GM12873 (cell line): Measurements from ENCODE around the gene LNX1.

ENCODE experiments used
- TF ChIP-seq, protein P1 (sequence below): IDR thresholded peaks from 2 replicates; pipeline ENCODE4 v1.5.1; 2012; ENCODE audit warnings: low read depth, mild to moderate bottlenecking, moderate library complexity, low read length, control low read depth; ENCODE audit not compliant: insufficient read depth; ENCODE audit errors: missing control alignments

Gene LNX1

GRCh38 chr4:53501561-53501960, 89.7 kb downstream of the LNX1 start:
- TF ChIP-seq, protein P1, sequence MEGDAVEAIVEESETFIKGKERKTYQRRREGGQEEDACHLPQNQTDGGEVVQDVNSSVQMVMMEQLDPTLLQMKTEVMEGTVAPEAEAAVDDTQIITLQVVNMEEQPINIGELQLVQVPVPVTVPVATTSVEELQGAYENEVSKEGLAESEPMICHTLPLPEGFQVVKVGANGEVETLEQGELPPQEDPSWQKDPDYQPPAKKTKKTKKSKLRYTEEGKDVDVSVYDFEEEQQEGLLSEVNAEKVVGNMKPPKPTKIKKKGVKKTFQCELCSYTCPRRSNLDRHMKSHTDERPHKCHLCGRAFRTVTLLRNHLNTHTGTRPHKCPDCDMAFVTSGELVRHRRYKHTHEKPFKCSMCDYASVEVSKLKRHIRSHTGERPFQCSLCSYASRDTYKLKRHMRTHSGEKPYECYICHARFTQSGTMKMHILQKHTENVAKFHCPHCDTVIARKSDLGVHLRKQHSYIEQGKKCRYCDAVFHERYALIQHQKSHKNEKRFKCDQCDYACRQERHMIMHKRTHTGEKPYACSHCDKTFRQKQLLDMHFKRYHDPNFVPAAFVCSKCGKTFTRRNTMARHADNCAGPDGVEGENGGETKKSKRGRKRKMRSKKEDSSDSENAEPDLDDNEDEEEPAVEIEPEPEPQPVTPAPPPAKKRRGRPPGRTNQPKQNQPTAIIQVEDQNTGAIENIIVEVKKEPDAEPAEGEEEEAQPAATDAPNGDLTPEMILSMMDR = no peak

- TF ChIP-seq, protein P1 = no peak
Measured at GRCh38 chr4:53500546-53500945, 90.7 kb downstream of the LNX1 start.

DNA sequence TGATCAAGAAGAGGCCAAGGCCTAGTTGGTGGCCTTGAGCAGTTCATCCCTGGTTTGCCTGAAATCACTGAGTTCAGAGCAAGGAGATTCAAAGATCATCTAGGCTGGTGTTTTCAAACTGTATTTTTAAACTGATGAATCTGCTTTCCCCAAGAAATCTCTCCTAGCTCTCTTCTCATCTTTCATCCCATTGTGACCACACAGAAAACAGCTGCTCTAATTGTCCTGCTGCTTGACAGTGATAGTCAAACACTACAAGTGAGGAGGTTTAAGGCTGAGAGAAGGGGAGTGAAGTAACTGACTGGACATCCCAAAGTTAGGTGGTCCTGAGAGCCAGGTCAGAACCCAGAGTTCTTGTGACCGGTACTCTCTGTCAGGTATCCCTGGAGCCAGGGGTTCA, 91.5 kb downstream of the LNX1 start:
- TF ChIP-seq, protein P1 = no peak

GRCh38 chr4:53498706-53499105, 92.6 kb downstream of the LNX1 start:
- TF ChIP-seq, protein P1 = no peak

- TF ChIP-seq, protein P1 = no peak
Measured at GRCh38 chr4:53497487-53498244, 93.6 kb downstream of the LNX1 start.

- TF ChIP-seq, protein P1 = no peak
Measured at GRCh38 chr4:53494851-53495250, 96.4 kb downstream of the LNX1 start.

DNA sequence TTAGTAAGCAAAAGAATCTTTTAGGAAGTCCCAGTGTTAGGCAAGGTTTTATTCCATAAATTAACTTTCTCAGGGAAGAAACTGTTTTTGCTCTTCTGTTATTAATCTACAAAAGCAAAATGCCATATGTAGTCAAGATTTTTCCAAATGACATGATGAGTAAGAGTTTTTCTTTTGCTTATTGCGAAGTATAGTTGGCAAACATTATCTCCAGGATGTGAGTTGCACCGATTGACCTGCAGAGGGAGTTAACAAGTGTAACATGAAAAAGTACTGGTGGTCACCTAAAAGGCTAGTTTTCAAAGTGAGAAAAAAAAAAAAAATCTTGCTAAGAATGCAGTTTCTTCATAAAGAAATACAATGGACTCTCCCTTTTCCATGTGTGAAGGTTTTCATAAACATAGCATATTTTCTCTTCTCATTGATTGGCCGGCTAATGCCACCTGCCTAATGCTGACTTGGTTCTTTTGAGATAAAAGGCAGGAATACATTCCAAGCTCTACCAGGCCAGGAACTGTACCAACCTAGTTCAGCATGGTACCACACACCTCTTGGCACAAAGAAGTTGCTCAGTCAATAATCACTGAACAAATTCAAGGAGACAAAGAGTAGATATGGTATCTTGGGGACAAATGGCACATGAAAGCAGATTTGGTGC, 100.2 kb downstream of the LNX1 start:
- TF ChIP-seq, protein P1 = peak; percentile 61
